A549 (cell line): ENCODE results near the gene FBXO34. TPM values are rescaled to one million over a fixed set of nuclear protein-coding genes. Genes with fewer than 3 reads are reported as not detected.

Experiments used
- ATAC-seq, 2 experiments: fragments of 200-7000 bp in 1 of 2; fragments of >200 bp in 1 of 2; cut with Nextera tagmentation in 1 of 2; cut with Tn5 transposase in 1 of 2; 3 replicates each; pipeline versions ENCODE4 v1.8.0 to v1.9.1; 2018 to 2020; ENCODE audit warnings: mild to moderate bottlenecking in 1 of 2, moderate library complexity in 1 of 2
- CTCF ChIA-PET: fragments of 300-600 bp; sonication (Branson Sonifier 250); formaldehyde crosslinking; extraction: SDS; loops from one replicate; lab custom pipeline; 2021; ENCODE audit warnings: antibody characterized with exemption, inconsistent platforms; lab: Yijun Ruan, JAX
- POLR2A ChIA-PET: fragments of 350-600 bp; formaldehyde crosslinking; extraction: SDS; loops from one replicate; lab custom pipeline; 2021; ENCODE audit warnings: antibody characterized with exemption, inconsistent platforms; lab: Yijun Ruan, JAX
- DNase-seq, 2 experiments: peaks; one replicate each; pipeline versions ENCODE4 v3.0.0 to v3.0.0-alpha.2; 2011 to 2016; ENCODE audit warnings: low read depth in 1 of 2, low spot score in 1 of 2
- FAIRE-seq: peaks from 2 replicates; lab custom pipeline; 2011; peaks lifted over from hg19 to GRCh38; lab: Jason Lieb, UNC
- H3K27ac ChIP-seq, 2 experiments: fragments of >200 bp; sonication (Bioruptor Twin); formaldehyde crosslinking; 3 replicates each; pipeline ENCODE4 v1.5.1; 2016 to 2017
- H3K4me1 ChIP-seq: fragments of >200 bp; sonication (Bioruptor Twin); formaldehyde crosslinking; 3 replicates; pipeline ENCODE4 v1.6.1; 2016
- H3K4me2 ChIP-seq: fragments of >200 bp; sonication (Bioruptor Twin); formaldehyde crosslinking; 3 replicates; pipeline ENCODE4 v1.6.1; 2016
- H3K4me3 ChIP-seq: fragments of >200 bp; sonication (Bioruptor Twin); formaldehyde crosslinking; 3 replicates; pipeline ENCODE4 v1.5.1; 2016
- H3K9me3 ChIP-seq: fragments of >200 bp; sonication (Bioruptor Twin); formaldehyde crosslinking; 3 replicates; pipeline ENCODE4 v1.6.1; 2016
- CEBPB ChIP-seq, 2 experiments: fragments of >200 bp in 1 of 2; sonication (Bioruptor Twin) in 1 of 2; formaldehyde crosslinking in 1 of 2; IDR thresholded peaks; 2 replicates each; pipeline ENCODE4 v1.6.1; 2012 to 2016
- CHD2 ChIP-seq: fragments of 150-350 bp; IDR thresholded peaks from 2 replicates; pipeline ENCODE4 v1.6.1; 2014; ENCODE audit warnings: low read length; ENCODE audit not compliant: partially characterized antibody
- CHD4 ChIP-seq: fragments of 200-600 bp; sonication (generic); IDR thresholded peaks from 2 replicates; pipeline ENCODE4 v1.6.1; 2016; ENCODE audit warnings: antibody characterized with exemption, mild to moderate bottlenecking, borderline replicate concordance
- CTCF ChIP-seq: fragments of >200 bp; sonication (Bioruptor Twin); formaldehyde crosslinking; IDR thresholded peaks from 3 replicates; pipeline ENCODE4 v1.5.1; 2016
- FOSB ChIP-seq: fragments of 250-450 bp; sonication (Bioruptor Pico); IDR thresholded peaks from 2 replicates; pipeline ENCODE4 v1.5.0; 2020; ENCODE audit warnings: mild to moderate bottlenecking, moderate library complexity
- FOSL2 ChIP-seq, 2 experiments: fragments of 450-650 bp in 1 of 2; fragments of >200 bp in 1 of 2; sonication (Bioruptor Twin) in 1 of 2; formaldehyde crosslinking; IDR thresholded peaks; 2 replicates each; pipeline versions ENCODE4 v1.5.0 to v1.6.1; 2016 to 2020; ENCODE audit warnings: mild to moderate bottlenecking in 1 of 2, moderate library complexity in 1 of 2
- FOXS1 ChIP-seq: fragments of 250-450 bp; sonication (Bioruptor Pico); IDR thresholded peaks from 2 replicates; pipeline ENCODE4 v1.5.0; 2020; ENCODE audit warnings: mild to moderate bottlenecking, moderate library complexity
- HDAC2 ChIP-seq: fragments of 200-600 bp; sonication (generic); IDR thresholded peaks from 2 replicates; pipeline ENCODE4 v1.6.1; 2016
- HEYL ChIP-seq: fragments of 250-450 bp; sonication (Bioruptor Pico); IDR thresholded peaks from 2 replicates; pipeline ENCODE4 v1.8.0; 2021; ENCODE audit warnings: mild to moderate bottlenecking, moderate library complexity
- HOXB13 ChIP-seq: fragments of 250-450 bp; sonication (Bioruptor Pico); IDR thresholded peaks from 2 replicates; pipeline ENCODE4 v1.5.0; 2020; ENCODE audit warnings: low read depth, mild to moderate bottlenecking, moderate library complexity
- JUN ChIP-seq, 2 experiments: fragments of >200 bp; sonication (Bioruptor Twin); formaldehyde crosslinking; IDR thresholded peaks; 2 replicates in 1 of 2; 3 replicates in 1 of 2; pipeline ENCODE4 v1.6.1; 2016 to 2017
- MAFK ChIP-seq: fragments of 450-650 bp; IDR thresholded peaks from 2 replicates; pipeline ENCODE4 v1.6.1; 2014; ENCODE audit not compliant: partially characterized antibody
- MAZ ChIP-seq: fragments of 150-350 bp; IDR thresholded peaks from 2 replicates; pipeline ENCODE4 v1.6.1; 2014; ENCODE audit warnings: antibody characterized with exemption, low read depth, low read length, borderline replicate concordance
- NFE2L2 ChIP-seq: fragments of 150-350 bp; conservative IDR thresholded peaks from 2 replicates; pipeline ENCODE4 v1.6.1; 2014; ENCODE audit warnings: low read length
- NR3C1 ChIP-seq: fragments of >200 bp; sonication (Bioruptor Twin); formaldehyde crosslinking; IDR thresholded peaks from 3 replicates; pipeline ENCODE4 v1.6.1; 2017
- RARB ChIP-seq: fragments of 250-450 bp; sonication (Bioruptor Pico); IDR thresholded peaks from 2 replicates; pipeline ENCODE4 v1.8.0; 2021; ENCODE audit warnings: mild to moderate bottlenecking, moderate library complexity
- RCOR1 ChIP-seq: fragments of 150-350 bp; IDR thresholded peaks from 2 replicates; pipeline ENCODE4 v1.6.1; 2014; ENCODE audit warnings: antibody characterized with exemption, low read length, low read depth
- SMC3 ChIP-seq: fragments of >200 bp; sonication (Bioruptor Twin); formaldehyde crosslinking; IDR thresholded peaks from 3 replicates; pipeline ENCODE4 v1.6.1; 2018; ENCODE audit warnings: inconsistent platforms
- SREBF2 ChIP-seq: fragments of 450-650 bp; IDR thresholded peaks from 2 replicates; pipeline ENCODE4 v1.6.1; 2014; ENCODE audit warnings: mild to moderate bottlenecking, moderate library complexity
- TFCP2L1 ChIP-seq: fragments of 250-450 bp; sonication (Bioruptor Pico); IDR thresholded peaks from 2 replicates; pipeline ENCODE4 v1.5.0; 2021; ENCODE audit warnings: mild to moderate bottlenecking
- ZC3H11A ChIP-seq: fragments of 450-650 bp; IDR thresholded peaks from 2 replicates; pipeline ENCODE4 v1.6.1; 2014; ENCODE audit warnings: antibody characterized with exemption, mild to moderate bottlenecking
- WGBS: methylation state at CpG from one replicate; pipeline ENCODE4 v1.1.6; 2017; ENCODE audit errors: missing lambda C conversion rate; 5-methylcytosine and 5-hydroxymethylcytosine counted together
- polyA plus RNA-seq, 4 experiments: library from polyadenylated mRNA; depleted of rRNA in 3 of 4; stranded (reverse); fragments of >200 nt; fragmentation: RNase III in 1 of 4; extraction: RNeasy Plus Mini Kit Qiagen cat#74134 plus additional on column Dnase treatment in 1 of 4; gene quantifications; 2 replicates in 3 of 4; 3 replicates in 1 of 4; pipeline ENCODE4 v1.2.3, GENCODE V29; 2011 to 2017
- TF ChIP-seq, protein P1 (sequence below): fragments of 250-450 bp; sonication (Bioruptor Pico); IDR thresholded peaks from 2 replicates; pipeline ENCODE4 v1.5.0; 2021; ENCODE audit warnings: mild to moderate bottlenecking, moderate library complexity, borderline replicate concordance
- TF ChIP-seq, protein P2 (sequence below): IDR thresholded peaks from 2 replicates; pipeline ENCODE4 v1.6.1; 2012
- TF ChIP-seq, protein P3 (sequence below): fragments of >200 bp; sonication (Bioruptor Twin); formaldehyde crosslinking; IDR thresholded peaks from 3 replicates; pipeline ENCODE4 v1.6.1; 2016

The FBXO34 gene
- polyA plus RNA-seq, 2 of the 4 experiments (the other 2 are of a cell fraction) = 15.4 to 28.0 TPM

DNA sequence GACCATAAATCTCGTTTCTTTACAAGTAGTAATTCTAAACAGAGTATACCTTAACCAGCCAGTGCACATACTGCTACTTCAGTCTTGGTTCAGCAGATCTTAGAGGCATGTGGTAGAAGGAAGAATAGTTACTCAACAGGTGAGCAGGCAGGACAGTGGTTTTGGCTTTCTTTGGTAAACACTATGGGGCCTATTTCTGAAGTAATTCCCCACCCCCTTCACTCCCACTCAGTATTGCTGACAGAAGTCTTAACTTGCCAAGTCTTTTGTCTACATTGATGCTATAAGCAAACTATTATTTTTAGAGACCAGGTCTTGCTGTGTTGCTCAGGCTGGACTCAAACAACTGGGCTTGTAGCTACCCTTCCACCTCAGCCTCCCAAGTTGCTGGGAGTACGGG is 68.5 kb downstream of the FBXO34 start:
- no peak overlapping the region for H3K4me2 ChIP-seq
- no peaks in the 10 kb centered on the region for H3K9me3 ChIP-seq
- whole genome bisulfite sequencing = 35% methylated on average over 2 of the region's 2 CpGs
- ATAC-seq (no peak), FAIRE-seq (no peak), DNase-seq (no peak)
- TF ChIP-seq CHD2 = no peak
- TF ChIP-seq HOXB13 (CRISPR knock-in tag) = no peak
- TF ChIP-seq RCOR1 = no peak
- TF ChIP-seq CTCF = no peak
- TF ChIP-seq NR3C1 = no peak
- TF ChIP-seq MAFK = no peak
- TF ChIP-seq FOSB (CRISPR knock-in tag) = no peak
- no peak for TF ChIP-seq HDAC2
- TF ChIP-seq HEYL (CRISPR knock-in tag) = no peak
- TF ChIP-seq FOSL2 (IDR thresholded peaks at IDR 0.05) = no peak
- no peak for TF ChIP-seq FOSL2 (CRISPR knock-in tag; IDR thresholded peaks at IDR 0.05)
- TF ChIP-seq NFE2L2 = no peak
- no peak for TF ChIP-seq RARB
- TF ChIP-seq, protein P1, sequence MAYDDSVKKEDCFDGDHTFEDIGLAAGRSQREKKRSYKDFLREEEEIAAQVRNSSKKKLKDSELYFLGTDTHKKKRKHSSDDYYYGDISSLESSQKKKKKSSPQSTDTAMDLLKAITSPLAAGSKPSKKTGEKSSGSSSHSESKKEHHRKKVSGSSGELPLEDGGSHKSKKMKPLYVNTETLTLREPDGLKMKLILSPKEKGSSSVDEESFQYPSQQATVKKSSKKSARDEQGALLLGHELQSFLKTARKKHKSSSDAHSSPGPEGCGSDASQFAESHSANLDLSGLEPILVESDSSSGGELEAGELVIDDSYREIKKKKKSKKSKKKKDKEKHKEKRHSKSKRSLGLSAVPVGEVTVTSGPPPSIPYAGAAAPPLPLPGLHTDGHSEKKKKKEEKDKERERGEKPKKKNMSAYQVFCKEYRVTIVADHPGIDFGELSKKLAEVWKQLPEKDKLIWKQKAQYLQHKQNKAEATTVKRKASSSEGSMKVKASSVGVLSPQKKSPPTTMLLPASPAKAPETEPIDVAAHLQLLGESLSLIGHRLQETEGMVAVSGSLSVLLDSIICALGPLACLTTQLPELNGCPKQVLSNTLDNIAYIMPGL = no peak
- TF ChIP-seq FOXS1 (CRISPR knock-in tag) = no peak
- no peak overlapping the region for H3K27ac ChIP-seq
- ChIA-PET POLR2A (no interaction called here), CTCF (interaction anchor here (0.7 kb wide), 2 partner anchors 10 to 1110 kb away, joined by 3 to 4 read pairs; no protein-coding TSS in a partner anchor)
- peaks cover 23% of the 10 kb centered on the region for H3K4me1 ChIP-seq
- H3K4me3 ChIP-seq = no peak overlapping the region

GRCh38 chr14:55340482-55340881 is 69.3 kb downstream of the FBXO34 start:
- no peak overlapping the region for H3K4me3 ChIP-seq
- WGBS = 95% methylated on average over 3 of the region's 3 CpGs
- H3K9me3 ChIP-seq = no peaks in the 10 kb centered on the region
- peaks cover 15% of the 10 kb centered on the region for H3K4me1 ChIP-seq
- CTCF ChIA-PET = interaction anchor here (0.7 kb wide), 1 partner anchor 1109 kb away, joined by 3 read pairs; no protein-coding TSS in a partner anchor
- ATAC-seq (no peak), DNase-seq (no peak), FAIRE-seq (no peak)
- H3K27ac ChIP-seq = no peak overlapping the region
- TF ChIP-seq CHD4 = no peak
- no peak for TF ChIP-seq ZC3H11A
- TF ChIP-seq, protein P2, sequence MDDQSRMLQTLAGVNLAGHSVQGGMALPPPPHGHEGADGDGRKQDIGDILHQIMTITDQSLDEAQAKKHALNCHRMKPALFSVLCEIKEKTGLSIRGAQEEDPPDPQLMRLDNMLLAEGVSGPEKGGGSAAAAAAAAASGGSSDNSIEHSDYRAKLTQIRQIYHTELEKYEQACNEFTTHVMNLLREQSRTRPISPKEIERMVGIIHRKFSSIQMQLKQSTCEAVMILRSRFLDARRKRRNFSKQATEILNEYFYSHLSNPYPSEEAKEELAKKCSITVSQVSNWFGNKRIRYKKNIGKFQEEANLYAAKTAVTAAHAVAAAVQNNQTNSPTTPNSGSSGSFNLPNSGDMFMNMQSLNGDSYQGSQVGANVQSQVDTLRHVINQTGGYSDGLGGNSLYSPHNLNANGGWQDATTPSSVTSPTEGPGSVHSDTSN = no peak
- TF ChIP-seq MAZ = no peak
- no peak for TF ChIP-seq SMC3
- no peak for TF ChIP-seq TFCP2L1 (CRISPR knock-in tag)
- TF ChIP-seq, protein P3, sequence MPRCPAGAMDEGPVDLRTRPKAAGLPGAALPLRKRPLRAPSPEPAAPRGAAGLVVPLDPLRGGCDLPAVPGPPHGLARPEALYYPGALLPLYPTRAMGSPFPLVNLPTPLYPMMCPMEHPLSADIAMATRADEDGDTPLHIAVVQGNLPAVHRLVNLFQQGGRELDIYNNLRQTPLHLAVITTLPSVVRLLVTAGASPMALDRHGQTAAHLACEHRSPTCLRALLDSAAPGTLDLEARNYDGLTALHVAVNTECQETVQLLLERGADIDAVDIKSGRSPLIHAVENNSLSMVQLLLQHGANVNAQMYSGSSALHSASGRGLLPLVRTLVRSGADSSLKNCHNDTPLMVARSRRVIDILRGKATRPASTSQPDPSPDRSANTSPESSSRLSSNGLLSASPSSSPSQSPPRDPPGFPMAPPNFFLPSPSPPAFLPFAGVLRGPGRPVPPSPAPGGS = no peak
- TF ChIP-seq JUN (IDR thresholded peaks at IDR 0.05) = no peak
- no peak for TF ChIP-seq CEBPB (IDR thresholded peaks at IDR 0.05)
- TF ChIP-seq MAFK = no peak
- no peak for TF ChIP-seq SREBF2
- TF ChIP-seq, all 56 proteins: peak for 0
- H3K4me2 ChIP-seq = no peak overlapping the region
- POLR2A ChIA-PET = no interaction called here
